Amygdala (tissue), 56 donors: ENCODE results near the gene DSCAM.

Source experiments
- DNase-seq, 56 donors: peaks; one replicate each; lab custom pipeline; 2025; lab: John Stamatoyannopoulos, UW

DSCAM gene

GRCh38 chr21:40164905-40165772 is 681.8 kb downstream of the DSCAM start:
- DNase-seq = no peak

GRCh38 chr21:40162075-40162474 is 684.9 kb downstream of the DSCAM start:
- no peak for DNase-seq

GRCh38 chr21:40160911-40161310 is 686.0 kb downstream of the DSCAM start:
- peak in 1 of 56 donors; percentile 31 for DNase-seq

- DNase-seq = no peak
Measured at GRCh38 chr21:40158366-40158765, 688.6 kb downstream of the DSCAM start.

GRCh38 chr21:40155563-40155962 is 691.4 kb downstream of the DSCAM start:
- DNase-seq = no peak

DNA sequence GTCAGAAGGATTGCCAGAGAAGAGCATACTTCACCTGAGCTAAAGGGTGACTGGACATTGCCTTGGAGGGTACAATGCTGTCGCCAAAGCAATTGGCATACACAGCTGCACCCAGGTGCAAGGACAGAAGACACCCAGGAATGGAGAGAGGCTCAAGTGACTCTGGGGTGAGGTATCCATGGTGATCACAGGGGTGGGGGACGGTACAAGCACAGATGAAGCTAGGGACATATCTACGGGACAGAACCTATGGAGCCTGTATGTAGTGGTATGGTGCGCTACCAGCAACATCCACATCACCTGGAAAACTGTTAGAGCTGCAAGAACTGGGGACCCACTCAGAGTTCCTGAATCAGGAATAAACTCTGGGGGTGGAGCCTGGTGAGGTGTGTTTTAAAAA is 693.6 kb downstream of the DSCAM start:
- DNase-seq = no peak

- DNase-seq = no peak
Measured at GRCh38 chr21:40152476-40152875, 694.5 kb downstream of the DSCAM start.

DNA sequence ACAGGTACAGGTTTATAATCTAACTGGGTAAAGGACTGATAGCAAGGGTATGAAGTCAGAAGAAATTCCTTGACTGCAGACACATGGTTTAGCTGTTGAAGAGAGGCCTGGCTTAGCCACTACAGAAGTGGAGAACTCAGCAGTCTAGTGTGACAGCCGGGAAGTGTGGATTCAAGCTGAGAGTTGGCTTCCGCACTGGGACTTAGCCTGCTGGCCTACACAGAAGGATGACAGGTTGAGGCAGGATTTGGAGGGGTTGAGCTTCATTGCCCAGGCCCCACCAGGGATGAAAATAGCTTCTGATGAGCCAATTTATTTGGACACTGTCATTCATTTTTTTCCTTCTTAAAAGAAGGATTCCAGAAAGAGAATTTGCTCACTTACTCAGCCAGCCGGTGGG is 695.3 kb downstream of the DSCAM start:
- DNase-seq = no peak

DNA sequence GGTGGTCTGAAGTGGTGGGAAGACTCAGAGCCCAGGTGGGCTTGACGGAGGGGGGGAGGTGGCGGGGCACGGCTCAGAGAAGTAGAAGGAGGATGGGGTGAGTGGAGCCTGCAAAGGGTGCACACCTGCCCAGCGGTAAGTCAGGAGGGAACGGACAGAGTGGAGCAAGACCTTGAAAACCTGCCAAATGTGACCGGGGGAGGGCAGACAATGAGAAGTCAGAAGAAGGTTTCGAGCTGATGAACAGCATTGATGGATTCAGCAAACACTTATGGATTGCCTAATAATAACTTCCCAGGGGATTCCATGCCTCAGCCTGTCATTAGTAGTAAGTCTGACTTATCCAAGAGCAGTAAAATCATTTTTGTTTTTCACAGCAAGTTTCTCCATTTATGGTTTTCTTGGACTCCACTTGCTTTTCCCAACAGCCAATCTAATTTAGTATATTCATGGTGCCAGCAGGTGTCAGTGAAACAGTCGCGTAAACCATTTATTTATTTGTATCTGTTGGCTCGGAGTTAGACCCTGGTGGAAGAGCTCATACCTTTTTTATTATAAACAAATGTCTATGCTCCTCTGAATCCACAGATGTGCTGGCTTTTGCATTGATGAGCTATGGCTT is 700.6 kb downstream of the DSCAM start:
- no peak for DNase-seq

- peak in 43 of 56 donors; percentile 2 to 83 (median 24) for DNase-seq
Measured at GRCh38 chr21:40143822-40144525, 703.0 kb downstream of the DSCAM start.

GRCh38 chr21:40141621-40142020 is 705.3 kb downstream of the DSCAM start:
- DNase-seq = no peak

- DNase-seq = no peak
Measured at GRCh38 chr21:40140675-40141074, 706.3 kb downstream of the DSCAM start.

DNA sequence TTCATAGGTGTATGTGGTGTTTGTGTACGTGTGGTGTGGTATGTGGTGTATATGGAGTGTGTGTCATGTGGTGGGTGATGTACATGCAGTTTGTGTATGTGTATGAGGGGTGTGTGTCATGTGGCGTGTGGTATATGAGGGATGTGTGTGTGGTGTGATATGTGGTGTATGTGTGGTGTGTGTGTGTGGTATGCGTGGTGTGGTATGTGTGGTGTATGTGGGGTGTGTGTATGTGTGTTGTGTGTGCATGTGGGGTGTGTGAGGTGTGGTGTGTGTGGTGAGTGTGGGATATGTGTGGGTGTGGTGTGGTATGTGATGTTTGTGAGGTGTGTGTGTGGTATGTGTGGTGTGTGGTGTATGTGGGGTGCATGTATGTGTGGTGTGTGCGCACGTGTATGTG is 707.3 kb downstream of the DSCAM start:
- DNase-seq = no peak

- DNase-seq = no peak
Measured at GRCh38 chr21:40136571-40136970, 710.4 kb downstream of the DSCAM start.

GRCh38 chr21:40134731-40135492 is 712.0 kb downstream of the DSCAM start:
- DNase-seq = no peak

DNA sequence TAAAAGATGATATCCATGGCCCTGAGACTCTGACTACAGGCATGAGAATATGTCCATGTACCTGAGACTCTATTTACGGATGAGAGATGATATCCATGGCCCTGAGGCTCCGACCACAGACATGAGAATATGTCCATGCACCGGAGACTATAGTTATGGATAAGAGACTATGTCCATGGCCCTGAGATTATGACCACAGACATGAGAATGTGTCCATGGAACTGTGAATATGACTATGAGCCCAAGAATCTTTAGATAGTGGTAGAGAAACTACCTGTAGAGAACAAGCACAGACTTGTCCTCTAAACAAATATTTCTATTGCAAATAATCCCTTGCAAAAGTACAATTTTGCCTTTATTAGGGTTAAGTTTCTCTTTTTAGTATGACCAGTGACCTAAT is 716.5 kb downstream of the DSCAM start:
- no peak for DNase-seq

GRCh38 chr21:40129809-40130208 is 717.1 kb downstream of the DSCAM start:
- no peak for DNase-seq

DNA sequence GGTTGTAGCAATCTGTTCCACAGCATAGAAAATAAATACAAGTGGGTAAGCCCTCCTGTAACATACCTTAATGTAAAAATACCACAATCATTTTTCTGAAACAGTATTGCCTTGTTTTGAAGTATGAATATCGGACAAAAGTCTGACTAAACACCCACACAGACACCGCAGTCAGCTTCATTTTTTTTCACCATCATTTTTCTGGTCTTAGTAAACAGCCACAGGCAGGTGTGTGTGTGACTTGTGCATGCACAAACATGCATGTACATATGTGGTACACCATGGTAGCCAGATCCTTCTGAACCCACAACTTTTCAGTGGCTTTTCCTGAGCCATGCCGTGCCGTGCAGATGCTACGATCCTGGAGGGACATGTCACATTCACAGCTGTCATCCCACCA is 718.1 kb downstream of the DSCAM start:
- DNase-seq = no peak

DNA sequence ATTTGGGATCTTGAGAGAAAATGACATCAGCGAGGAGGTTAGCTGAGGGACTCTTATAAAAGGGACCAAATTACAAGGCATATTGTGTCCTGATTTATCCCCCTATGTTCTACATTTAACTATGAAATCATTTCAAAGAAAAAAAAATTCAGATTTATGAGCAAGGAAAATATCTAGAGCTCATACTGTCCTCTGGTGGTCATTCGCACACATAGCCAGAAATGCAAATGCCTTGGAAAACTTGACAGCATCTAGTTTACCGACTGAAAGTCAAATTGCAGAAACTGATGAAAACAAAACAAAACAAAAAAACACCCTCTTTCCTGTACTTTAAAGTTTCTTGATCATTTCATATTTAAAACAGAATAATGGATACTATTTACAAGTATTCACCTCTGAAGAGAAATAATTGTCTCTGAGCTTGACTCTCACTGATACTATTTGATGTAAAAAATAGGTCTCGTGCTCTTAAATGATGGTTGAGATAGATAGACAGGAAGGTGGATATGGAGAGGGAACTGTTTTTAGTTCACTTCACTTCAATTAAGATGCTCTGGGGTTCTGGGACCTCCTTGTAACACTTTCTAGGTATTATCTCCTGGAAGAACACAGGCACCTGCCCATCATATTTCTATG is 725.9 kb downstream of the DSCAM start:
- peak in 3 of 56 donors; percentile 7 to 28 (median 24) for DNase-seq

DNA sequence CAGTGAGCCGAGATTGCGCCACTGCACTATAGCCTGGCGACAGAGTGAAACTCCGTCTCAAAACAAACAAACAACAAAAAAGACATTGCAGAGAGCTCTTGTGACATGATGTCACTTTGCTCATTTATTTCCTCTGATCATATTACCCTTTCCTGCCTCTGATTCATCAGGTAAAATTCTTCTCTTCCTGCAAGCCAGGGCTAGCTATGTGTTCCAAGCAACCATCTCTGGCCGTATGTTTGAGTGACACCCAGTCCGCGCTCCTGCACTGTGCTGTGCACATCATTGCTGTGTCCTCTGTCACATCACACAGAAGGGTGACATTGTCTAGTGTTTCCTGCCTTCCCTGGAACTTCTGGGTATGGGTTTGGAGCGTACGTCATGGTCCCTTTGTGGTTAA is 728.4 kb downstream of the DSCAM start:
- DNase-seq = no peak
